SK-N-SH treated with all-trans-retinoic acid at 6 μM for 48 hours (cell line): ENCODE measurements around the gene MYO5B.

Experiments used
- ESRRG ChIP-seq: fragments of 250-450 bp; sonication (Bioruptor Pico); IDR thresholded peaks from 2 replicates; pipeline ENCODE4 v1.6.1; 2021; ENCODE audit warnings: mild to moderate bottlenecking
- PPARA ChIP-seq: fragments of 250-450 bp; sonication (Bioruptor Pico); IDR thresholded peaks from 2 replicates; pipeline ENCODE4 v1.5.0; 2020; ENCODE audit warnings: mild to moderate bottlenecking, borderline replicate concordance
- ZC3H10 ChIP-seq: fragments of 250-450 bp; sonication (Bioruptor Pico); IDR thresholded peaks from 2 replicates; pipeline ENCODE4 v1.5.1; 2021; ENCODE audit warnings: mild to moderate bottlenecking, moderate library complexity
- ZFP30 ChIP-seq: fragments of 450-650 bp; formaldehyde crosslinking; IDR thresholded peaks from 2 replicates; pipeline ENCODE4 v1.5.0; 2022; ENCODE audit warnings: mild to moderate bottlenecking, moderate library complexity
- ZNF565 ChIP-seq: fragments of 450-650 bp; formaldehyde crosslinking; conservative IDR thresholded peaks from 2 replicates; pipeline ENCODE4 v1.5.0; 2020; ENCODE audit warnings: low read depth, mild to moderate bottlenecking, moderate library complexity

DNA sequence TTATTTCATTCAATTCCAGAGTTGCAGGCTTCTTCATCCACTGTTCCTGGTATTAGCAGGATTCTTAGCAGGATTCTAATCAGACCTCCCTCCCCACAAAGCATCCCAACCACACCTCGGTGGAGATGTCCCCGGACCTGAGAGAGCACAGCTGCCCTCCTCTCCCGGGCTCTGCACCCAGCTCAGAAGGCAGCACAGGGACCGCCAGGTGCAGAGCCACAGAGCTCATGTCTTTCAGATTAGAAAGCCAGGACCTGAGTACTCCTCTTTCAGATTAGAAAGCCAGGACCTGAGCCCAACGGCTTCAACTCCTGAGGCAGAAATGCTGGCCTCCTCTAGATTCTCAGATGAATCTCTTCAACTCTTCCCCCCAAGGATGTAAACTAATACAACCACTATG, 152.3 kb downstream of the MYO5B start:
- TF ChIP-seq ZNF565 (CRISPR knock-in tag), result no peak
- no peak for TF ChIP-seq PPARA
- TF ChIP-seq ESRRG (CRISPR knock-in tag), result no peak
- no peak for TF ChIP-seq ZC3H10 (CRISPR knock-in tag)
- no peak for TF ChIP-seq ZFP30 (CRISPR knock-in tag)
